GM12873 (cell line): ENCODE data around the gene CENPK.

Source experiments
- TF ChIP-seq, protein P1 (sequence below): IDR thresholded peaks from 2 replicates; pipeline ENCODE4 v1.5.1; 2012; ENCODE audit warnings: low read depth, mild to moderate bottlenecking, moderate library complexity, low read length, control low read depth; ENCODE audit not compliant: insufficient read depth; ENCODE audit errors: missing control alignments

Gene CENPK

GRCh38 chr5:65566505-65566904 is 3.5 kb upstream of the CENPK start:
- TF ChIP-seq, protein P1, sequence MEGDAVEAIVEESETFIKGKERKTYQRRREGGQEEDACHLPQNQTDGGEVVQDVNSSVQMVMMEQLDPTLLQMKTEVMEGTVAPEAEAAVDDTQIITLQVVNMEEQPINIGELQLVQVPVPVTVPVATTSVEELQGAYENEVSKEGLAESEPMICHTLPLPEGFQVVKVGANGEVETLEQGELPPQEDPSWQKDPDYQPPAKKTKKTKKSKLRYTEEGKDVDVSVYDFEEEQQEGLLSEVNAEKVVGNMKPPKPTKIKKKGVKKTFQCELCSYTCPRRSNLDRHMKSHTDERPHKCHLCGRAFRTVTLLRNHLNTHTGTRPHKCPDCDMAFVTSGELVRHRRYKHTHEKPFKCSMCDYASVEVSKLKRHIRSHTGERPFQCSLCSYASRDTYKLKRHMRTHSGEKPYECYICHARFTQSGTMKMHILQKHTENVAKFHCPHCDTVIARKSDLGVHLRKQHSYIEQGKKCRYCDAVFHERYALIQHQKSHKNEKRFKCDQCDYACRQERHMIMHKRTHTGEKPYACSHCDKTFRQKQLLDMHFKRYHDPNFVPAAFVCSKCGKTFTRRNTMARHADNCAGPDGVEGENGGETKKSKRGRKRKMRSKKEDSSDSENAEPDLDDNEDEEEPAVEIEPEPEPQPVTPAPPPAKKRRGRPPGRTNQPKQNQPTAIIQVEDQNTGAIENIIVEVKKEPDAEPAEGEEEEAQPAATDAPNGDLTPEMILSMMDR: no peak

DNA sequence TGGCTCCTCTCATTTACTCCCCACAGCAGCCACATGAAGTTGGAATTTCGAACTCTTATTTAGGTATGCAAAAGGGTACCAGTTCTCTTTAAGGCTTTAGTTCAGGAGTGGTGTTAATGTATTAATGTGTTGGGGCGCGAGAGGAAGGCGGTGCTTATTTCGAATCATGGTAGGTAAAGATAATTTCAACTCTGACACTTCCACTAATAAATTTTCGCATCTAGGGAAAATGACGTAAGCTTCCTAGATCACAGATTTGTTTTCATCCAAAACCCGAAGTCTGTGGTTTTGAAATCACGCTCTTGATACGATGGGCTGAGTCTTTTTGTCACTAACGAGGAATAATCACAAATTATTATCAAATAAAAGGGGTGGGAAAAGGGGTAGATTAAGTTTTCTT is 809 bp upstream of the CENPK start:
- TF ChIP-seq, protein P1: no peak

GRCh38 chr5:65556718-65557117 is 6.2 kb downstream of the CENPK start:
- TF ChIP-seq, protein P1: no peak

DNA sequence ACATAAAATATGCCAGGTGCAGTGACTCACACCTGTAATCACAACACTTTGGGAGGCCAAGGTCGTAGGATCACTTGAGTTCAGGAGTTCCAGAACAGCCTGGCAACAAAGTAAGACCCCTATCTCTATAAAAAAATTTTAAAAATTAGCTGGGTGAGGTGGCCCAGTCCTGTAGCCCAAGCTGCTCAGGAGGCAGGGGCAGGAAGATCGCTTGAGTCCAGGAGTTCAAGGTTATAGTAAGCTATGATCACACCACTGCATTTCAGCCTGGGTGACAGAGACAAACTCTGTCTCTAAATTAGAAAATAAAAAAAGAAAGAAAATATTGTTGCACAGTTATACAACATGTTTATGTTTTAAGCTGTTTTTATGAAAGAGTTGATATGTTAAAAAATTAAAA is 6.8 kb downstream of the CENPK start:
- TF ChIP-seq, protein P1: no peak

- TF ChIP-seq, protein P1: no peak
Measured at GRCh38 chr5:65555287-65555686, 7.7 kb downstream of the CENPK start.

- TF ChIP-seq, protein P1: no peak
Measured at GRCh38 chr5:65553941-65554340, 9.0 kb downstream of the CENPK start.

GRCh38 chr5:65548281-65548680 is 14.7 kb downstream of the CENPK start:
- TF ChIP-seq, protein P1: no peak
